ENCODE data around the gene SLITRK3.

The SLITRK3 gene

DNA sequence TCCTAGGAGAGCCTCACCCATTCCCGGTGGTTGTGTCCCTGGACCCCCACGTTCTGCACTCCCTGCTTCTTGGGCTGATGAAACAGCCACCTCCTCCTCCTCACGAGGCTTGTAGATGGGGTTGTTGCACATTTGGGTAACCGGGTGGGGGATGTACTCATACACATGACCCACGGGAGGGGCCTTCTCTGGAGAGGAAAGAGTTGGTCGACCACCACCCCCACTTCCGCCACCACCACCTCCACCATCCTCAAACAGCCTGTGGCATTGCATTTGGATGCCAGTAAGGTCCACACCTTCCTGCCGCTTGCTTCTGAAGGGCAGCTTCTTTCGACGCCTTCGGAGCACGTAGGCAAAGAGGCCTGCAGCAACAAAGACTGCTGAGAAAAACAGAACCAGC, 7.7 kb downstream of the SLITRK3 start:
- Histone ChIP-seq H3K27ac (ENCODE audit: low read depth, low read length, severe bottlenecking) (no peak overlapping the region), H3K4me3 (ENCODE audit: extremely low read depth, insufficient read depth, low read length, poor library complexity, severe bottlenecking) (no peak overlapping the region), H3K9me3 (ENCODE audit: control insufficient read depth, low read length) (no peaks in the 10 kb centered on the region), H3K36me3 (ENCODE audit: control insufficient read depth, insufficient read depth, low read length) (no peaks in the 10 kb centered on the region), H3K4me1 (ENCODE audit: control insufficient read depth, insufficient read depth, low read length, poor library complexity, severe bottlenecking) (no peaks in the 10 kb centered on the region)
- 91 to 97% methylated on average over 6 of the region's 12 CpGs for WGBS, 2 experiments (ENCODE audit: insufficient coverage in 2 of 2)

DNA sequence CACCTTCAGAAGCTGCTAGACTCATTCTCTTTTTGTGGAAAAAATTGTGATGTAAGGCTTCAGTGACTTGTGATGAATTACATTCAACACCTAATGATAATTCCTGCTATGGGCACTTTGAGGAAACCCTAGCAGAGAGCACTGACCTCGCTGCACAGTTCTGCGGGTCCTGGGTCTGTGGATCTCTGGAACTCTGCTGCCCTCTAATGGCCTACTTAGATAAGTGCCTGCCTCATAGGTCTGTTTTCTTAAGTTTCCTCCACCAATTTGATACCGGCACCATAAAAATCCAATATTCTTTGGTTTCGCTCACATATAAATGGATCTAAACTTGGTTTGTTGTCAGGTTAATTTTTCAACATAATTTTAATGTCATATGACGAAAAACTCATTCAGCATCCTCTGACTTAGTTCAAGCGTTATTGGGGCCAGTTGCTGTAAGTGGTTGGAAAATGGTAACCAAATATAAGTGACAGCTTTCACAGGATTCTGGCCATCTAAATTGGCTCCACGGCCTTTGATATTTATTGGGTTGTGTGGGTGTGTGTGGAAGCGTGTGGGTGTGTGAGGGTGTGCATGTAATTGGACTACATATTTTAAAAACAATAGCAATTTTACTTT, 10.4 kb downstream of the SLITRK3 start:
- Histone ChIP-seq H3K27ac (ENCODE audit: low read depth, low read length, severe bottlenecking) (no peak overlapping the region), H3K36me3 (ENCODE audit: control insufficient read depth, insufficient read depth, low read length) (no peaks in the 10 kb centered on the region), H3K4me1 (ENCODE audit: control insufficient read depth, insufficient read depth, low read length, poor library complexity, severe bottlenecking) (no peaks in the 10 kb centered on the region), H3K4me3 (ENCODE audit: extremely low read depth, insufficient read depth, low read length, poor library complexity, severe bottlenecking) (no peak overlapping the region), H3K9me3 (ENCODE audit: control insufficient read depth, low read length) (no peaks in the 10 kb centered on the region)
- 0 to 18% methylated on average over 2 of the region's 8 CpGs for WGBS, 2 experiments (ENCODE audit: insufficient coverage in 2 of 2)

DNA sequence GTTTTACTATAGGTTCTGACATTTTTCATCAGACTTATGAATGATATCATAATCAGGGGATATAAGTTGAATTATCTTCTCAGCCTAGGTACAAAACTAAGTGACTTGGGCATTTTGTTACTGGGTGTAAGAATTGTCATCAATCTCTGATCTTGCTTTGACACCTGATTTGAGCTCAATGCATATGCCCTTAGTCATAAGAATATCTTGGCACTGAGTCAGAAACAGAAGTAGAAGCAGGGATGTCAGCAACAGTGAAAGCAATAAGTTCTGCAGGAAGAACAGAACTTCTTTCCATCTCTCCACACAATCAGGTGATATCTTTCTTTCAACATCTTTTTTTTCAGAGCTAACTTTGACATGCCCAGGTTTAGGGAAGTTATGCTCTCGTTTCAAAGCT, 14.6 kb downstream of the SLITRK3 start:
- 100% methylated on average over 1 of the region's 1 CpG; no CpG with 5 or more reads in 1 of the 2 experiments for WGBS, 2 experiments (ENCODE audit: insufficient coverage in 2 of 2)
- H3K4me3 ChIP-seq (ENCODE audit: extremely low read depth, insufficient read depth, low read length, poor library complexity, severe bottlenecking) = no peak overlapping the region
- no peak overlapping the region for H3K27ac ChIP-seq (ENCODE audit: low read depth, low read length, severe bottlenecking)
- no peaks in the 10 kb centered on the region for H3K36me3 ChIP-seq (ENCODE audit: control insufficient read depth, insufficient read depth, low read length)
- H3K4me1 ChIP-seq (ENCODE audit: control insufficient read depth, insufficient read depth, low read length, poor library complexity, severe bottlenecking) = no peaks in the 10 kb centered on the region
- no peaks in the 10 kb centered on the region for H3K9me3 ChIP-seq (ENCODE audit: control insufficient read depth, low read length)

DNA sequence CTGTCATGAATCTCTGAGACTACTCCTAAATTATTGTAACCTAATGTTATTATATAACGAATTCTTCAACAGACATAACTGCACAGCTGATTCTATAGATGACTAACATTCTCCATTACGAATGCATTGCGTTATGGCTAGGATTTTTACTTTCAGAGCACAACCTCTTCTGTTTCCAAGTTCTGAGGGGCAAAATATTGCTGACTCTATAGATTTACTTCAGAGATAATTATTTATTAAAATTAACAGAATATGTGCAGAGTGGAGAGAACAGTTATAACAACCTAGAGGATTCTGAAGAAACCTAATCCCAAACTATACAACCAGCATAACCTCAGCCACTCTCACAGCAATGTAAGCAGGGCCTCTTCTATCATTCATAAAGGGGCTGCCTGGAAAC, 25.9 kb downstream of the SLITRK3 start:
- no peaks in the 10 kb centered on the region for H3K9me3 ChIP-seq (ENCODE audit: control insufficient read depth, low read length)
- no peaks in the 10 kb centered on the region for H3K4me1 ChIP-seq (ENCODE audit: control insufficient read depth, insufficient read depth, low read length, poor library complexity, severe bottlenecking)
- no peaks in the 10 kb centered on the region for H3K36me3 ChIP-seq (ENCODE audit: control insufficient read depth, insufficient read depth, low read length)
- no peak overlapping the region for H3K4me3 ChIP-seq (ENCODE audit: extremely low read depth, insufficient read depth, low read length, poor library complexity, severe bottlenecking)
- WGBS, 2 experiments (ENCODE audit: insufficient coverage in 2 of 2) = 100% methylated on average over 2 to 3 of the region's 3 CpGs
- no peak overlapping the region for H3K27ac ChIP-seq (ENCODE audit: low read depth, low read length, severe bottlenecking)

DNA sequence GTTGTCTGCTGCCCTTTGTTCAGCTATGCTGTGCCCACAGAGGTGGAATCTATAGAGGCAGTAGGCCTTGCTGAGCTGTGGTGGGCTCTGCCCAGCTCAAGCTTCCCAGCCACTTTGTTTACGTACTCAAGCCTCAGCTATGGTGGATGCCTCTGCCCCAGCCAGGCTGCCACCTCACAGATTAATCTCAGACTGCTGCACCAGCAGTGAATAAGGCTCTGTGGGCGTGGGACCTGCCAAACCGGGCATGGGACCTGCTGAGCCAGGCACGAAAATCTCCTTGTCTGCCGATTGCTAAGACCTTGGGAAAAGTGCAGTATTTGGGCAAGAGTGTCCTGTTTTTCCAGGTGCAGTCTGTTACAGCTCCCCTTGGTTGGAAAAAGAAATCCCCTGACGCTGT, 26.8 kb downstream of the SLITRK3 start:
- H3K36me3 ChIP-seq (ENCODE audit: control insufficient read depth, insufficient read depth, low read length) = no peaks in the 10 kb centered on the region
- no peak overlapping the region for H3K27ac ChIP-seq (ENCODE audit: low read depth, low read length, severe bottlenecking)
- 86 to 96% methylated on average over 5 to 6 of the region's 6 CpGs for WGBS, 2 experiments (ENCODE audit: insufficient coverage in 2 of 2)
- H3K9me3 ChIP-seq (ENCODE audit: control insufficient read depth, low read length) = no peaks in the 10 kb centered on the region
- no peaks in the 10 kb centered on the region for H3K4me1 ChIP-seq (ENCODE audit: control insufficient read depth, insufficient read depth, low read length, poor library complexity, severe bottlenecking)
- H3K4me3 ChIP-seq (ENCODE audit: extremely low read depth, insufficient read depth, low read length, poor library complexity, severe bottlenecking) = no peak overlapping the region

DNA sequence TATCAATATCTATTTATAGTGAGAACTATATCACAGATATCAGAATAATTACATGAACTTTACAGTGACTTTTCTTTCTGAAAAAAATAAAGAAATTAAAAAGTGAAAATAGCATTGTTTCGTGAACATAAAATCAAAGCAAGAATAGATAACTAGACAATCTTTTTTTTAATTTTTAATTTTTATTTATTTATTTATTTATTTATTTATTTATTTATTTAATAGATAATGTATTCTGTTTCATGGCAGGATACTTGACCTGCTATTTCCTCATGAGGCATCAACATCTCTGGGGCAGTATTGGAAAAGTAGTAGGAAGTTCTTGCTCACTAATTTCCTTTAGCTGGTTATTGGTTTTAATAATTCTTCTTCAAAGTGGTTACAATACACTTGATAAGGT, 33.3 kb downstream of the SLITRK3 start:
- Histone ChIP-seq H3K4me3 (ENCODE audit: extremely low read depth, insufficient read depth, low read length, poor library complexity, severe bottlenecking) (no peak overlapping the region), H3K27ac (ENCODE audit: low read depth, low read length, severe bottlenecking) (no peak overlapping the region), H3K36me3 (ENCODE audit: control insufficient read depth, insufficient read depth, low read length) (no peaks in the 10 kb centered on the region), H3K9me3 (ENCODE audit: control insufficient read depth, low read length) (no peaks in the 10 kb centered on the region), H3K4me1 (ENCODE audit: control insufficient read depth, insufficient read depth, low read length, poor library complexity, severe bottlenecking) (no peaks in the 10 kb centered on the region)
- WGBS, 2 experiments (ENCODE audit: insufficient coverage in 2 of 2) = no CpG with 5 or more reads among the region's 1 CpG

DNA sequence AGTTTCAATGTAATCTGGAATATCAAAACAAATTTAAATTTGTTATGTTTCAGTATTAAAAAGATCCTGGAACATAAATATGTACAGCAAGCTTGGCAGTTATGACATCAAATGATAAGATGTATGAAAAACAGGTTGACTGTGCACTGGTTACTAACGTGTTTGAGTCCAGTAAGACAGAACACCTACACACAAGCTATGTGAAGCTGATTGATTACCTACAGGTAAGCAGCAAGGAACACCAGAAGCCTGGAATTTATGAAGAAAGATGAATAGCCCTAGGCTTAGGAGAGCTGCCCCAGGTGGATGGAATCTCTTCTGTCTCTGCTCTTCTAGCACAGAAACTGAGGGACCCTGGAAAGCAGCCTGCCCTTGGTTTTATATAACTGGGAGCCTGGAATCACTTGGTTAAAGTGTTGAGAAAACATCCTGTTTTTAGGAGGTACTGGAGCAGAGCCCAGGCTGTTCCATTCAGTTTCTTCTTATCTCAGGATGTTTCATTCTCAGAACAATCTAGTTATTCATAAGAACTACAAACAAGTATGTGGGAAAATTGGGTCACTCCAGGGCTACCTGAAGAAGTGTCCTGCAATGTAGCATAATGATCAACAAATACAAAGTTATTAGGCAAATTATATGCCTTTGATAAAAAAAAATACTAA, 36.3 kb downstream of the SLITRK3 start:
- no peaks in the 10 kb centered on the region for H3K4me1 ChIP-seq (ENCODE audit: control insufficient read depth, insufficient read depth, low read length, poor library complexity, severe bottlenecking)
- H3K9me3 ChIP-seq (ENCODE audit: control insufficient read depth, low read length) = no peaks in the 10 kb centered on the region
- WGBS, 2 experiments (ENCODE audit: insufficient coverage in 2 of 2) = no CpG with 5 or more reads among the region's 1 CpG
- no peaks in the 10 kb centered on the region for H3K36me3 ChIP-seq (ENCODE audit: control insufficient read depth, insufficient read depth, low read length)
- no peak overlapping the region for H3K4me3 ChIP-seq (ENCODE audit: extremely low read depth, insufficient read depth, low read length, poor library complexity, severe bottlenecking)
- no peak overlapping the region for H3K27ac ChIP-seq (ENCODE audit: low read depth, low read length, severe bottlenecking)

DNA sequence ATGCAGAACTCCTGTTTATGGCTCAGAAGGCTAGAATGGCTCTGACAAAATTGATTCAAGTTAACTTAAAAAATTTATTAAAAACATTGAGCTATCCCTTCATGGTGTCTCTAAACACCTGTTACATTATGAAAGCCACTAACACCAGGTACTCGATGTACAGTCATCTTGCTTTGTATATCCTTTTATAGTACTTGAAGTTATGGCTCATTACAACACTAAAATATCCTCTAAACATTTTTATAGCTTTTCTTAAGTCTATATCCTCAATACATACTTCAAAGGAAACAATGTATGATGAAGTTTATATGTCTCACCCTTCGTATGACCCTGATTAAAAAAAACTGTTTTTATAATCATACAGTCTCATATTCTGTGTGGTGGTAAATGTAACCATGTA, 38.2 kb downstream of the SLITRK3 start:
- H3K4me1 ChIP-seq (ENCODE audit: control insufficient read depth, insufficient read depth, low read length, poor library complexity, severe bottlenecking) = no peaks in the 10 kb centered on the region
- no CpG with 5 or more reads among the region's 2 CpGs for WGBS, 2 experiments (ENCODE audit: insufficient coverage in 2 of 2)
- H3K9me3 ChIP-seq (ENCODE audit: control insufficient read depth, low read length) = no peaks in the 10 kb centered on the region
- H3K36me3 ChIP-seq (ENCODE audit: control insufficient read depth, insufficient read depth, low read length) = no peaks in the 10 kb centered on the region
- H3K27ac ChIP-seq (ENCODE audit: low read depth, low read length, severe bottlenecking) = no peak overlapping the region
- H3K4me3 ChIP-seq (ENCODE audit: extremely low read depth, insufficient read depth, low read length, poor library complexity, severe bottlenecking) = no peak overlapping the region

DNA sequence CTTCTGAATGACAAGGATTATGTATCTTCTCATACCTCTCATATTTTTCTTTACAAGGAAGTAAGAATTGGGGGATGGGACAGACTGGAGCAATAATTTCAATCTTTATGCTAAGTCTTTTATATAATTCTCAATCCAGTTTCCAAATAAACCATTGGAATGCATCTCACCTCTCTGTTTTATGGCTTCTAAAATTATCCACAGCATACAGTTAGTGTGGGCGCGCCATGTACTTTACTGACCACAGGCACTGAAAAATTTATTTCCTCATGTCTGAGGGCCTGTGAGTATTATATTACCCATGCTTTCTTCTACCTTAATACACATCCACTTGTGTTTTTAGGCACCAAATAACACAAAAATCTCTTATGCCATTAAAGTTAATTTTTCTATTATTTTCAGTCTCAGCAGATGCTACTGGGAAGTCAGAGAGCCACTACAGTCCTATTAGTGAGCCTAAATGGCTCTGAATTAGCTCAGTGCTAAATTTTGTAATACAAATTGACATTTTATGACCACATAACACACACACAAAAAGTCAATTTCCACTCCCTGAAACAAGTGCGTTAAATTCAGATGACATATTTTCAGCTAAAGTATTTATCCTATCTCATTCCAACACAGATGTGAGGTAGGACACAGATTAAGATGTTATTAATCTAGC, 39.3 kb downstream of the SLITRK3 start:
- no peaks in the 10 kb centered on the region for H3K36me3 ChIP-seq (ENCODE audit: control insufficient read depth, insufficient read depth, low read length)
- no peaks in the 10 kb centered on the region for H3K9me3 ChIP-seq (ENCODE audit: control insufficient read depth, low read length)
- no peaks in the 10 kb centered on the region for H3K4me1 ChIP-seq (ENCODE audit: control insufficient read depth, insufficient read depth, low read length, poor library complexity, severe bottlenecking)
- no peak overlapping the region for H3K4me3 ChIP-seq (ENCODE audit: extremely low read depth, insufficient read depth, low read length, poor library complexity, severe bottlenecking)
- no peak overlapping the region for H3K27ac ChIP-seq (ENCODE audit: low read depth, low read length, severe bottlenecking)
- WGBS, 2 experiments (ENCODE audit: insufficient coverage in 2 of 2) = 94% methylated on average over 2 of the region's 3 CpGs; no CpG with 5 or more reads in 1 of the 2 experiments

DNA sequence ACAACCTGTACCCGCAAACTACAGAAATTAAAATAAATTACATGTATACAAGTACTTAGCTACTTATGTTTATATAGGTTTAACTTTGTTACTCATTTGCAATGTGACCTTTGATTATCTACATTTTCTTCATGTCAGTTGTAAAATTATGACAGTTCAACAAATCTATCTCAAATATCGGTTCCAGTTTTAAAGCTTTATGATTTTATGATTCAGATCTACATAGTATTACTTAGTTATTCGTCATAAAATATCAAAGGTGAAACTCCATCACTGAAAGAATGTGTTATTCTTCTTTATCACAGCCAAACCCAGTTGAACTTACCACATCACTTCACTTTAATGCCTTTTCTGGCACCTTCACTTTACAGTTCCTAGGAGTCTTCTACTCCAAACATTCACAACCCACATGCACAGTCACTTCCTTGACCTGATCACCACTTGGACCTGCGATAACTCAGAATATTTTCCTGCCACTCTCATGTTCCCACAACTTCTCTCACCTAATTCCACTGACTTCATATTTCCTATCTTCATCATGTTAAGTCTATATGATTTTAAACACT, 47.2 kb downstream of the SLITRK3 start:
- no peaks in the 10 kb centered on the region for H3K9me3 ChIP-seq (ENCODE audit: control insufficient read depth, low read length)
- H3K4me3 ChIP-seq (ENCODE audit: extremely low read depth, insufficient read depth, low read length, poor library complexity, severe bottlenecking) = no peak overlapping the region
- WGBS, 2 experiments (ENCODE audit: insufficient coverage in 2 of 2) = 90% methylated on average over 2 of the region's 4 CpGs; no CpG with 5 or more reads in 1 of the 2 experiments
- no peaks in the 10 kb centered on the region for H3K36me3 ChIP-seq (ENCODE audit: control insufficient read depth, insufficient read depth, low read length)
- H3K27ac ChIP-seq (ENCODE audit: low read depth, low read length, severe bottlenecking) = no peak overlapping the region
- H3K4me1 ChIP-seq (ENCODE audit: control insufficient read depth, insufficient read depth, low read length, poor library complexity, severe bottlenecking) = no peaks in the 10 kb centered on the region

DNA sequence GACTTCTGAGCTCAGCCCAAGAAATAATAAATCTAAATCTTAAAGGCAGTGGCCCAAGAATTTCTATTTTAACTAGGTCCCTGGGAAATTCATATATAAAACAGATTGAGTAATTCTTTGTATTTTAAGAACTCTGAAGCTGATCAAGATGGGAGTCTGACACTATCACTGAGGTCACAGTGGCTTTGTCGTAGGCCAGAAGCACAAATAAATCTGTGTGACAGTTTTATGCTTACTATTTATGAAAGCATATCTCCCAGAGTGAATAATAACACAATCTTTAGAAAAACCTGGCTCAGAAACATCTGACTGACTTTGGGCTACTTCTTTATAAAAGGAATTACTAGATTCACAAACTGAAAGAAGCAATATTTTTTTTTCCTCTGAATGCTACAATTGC, 51.9 kb downstream of the SLITRK3 start:
- H3K27ac ChIP-seq (ENCODE audit: low read depth, low read length, severe bottlenecking) = no peak overlapping the region
- no peaks in the 10 kb centered on the region for H3K36me3 ChIP-seq (ENCODE audit: control insufficient read depth, insufficient read depth, low read length)
- H3K4me3 ChIP-seq (ENCODE audit: extremely low read depth, insufficient read depth, low read length, poor library complexity, severe bottlenecking) = no peak overlapping the region
- WGBS, 2 experiments (ENCODE audit: insufficient coverage in 2 of 2) = no CpG with 5 or more reads among the region's 1 CpG
- H3K4me1 ChIP-seq (ENCODE audit: control insufficient read depth, insufficient read depth, low read length, poor library complexity, severe bottlenecking) = no peaks in the 10 kb centered on the region
- H3K9me3 ChIP-seq (ENCODE audit: control insufficient read depth, low read length) = no peaks in the 10 kb centered on the region
